NCI-H446 treated with DMSO at 0.1 percent for 48 hours (cell line): Measurements from ENCODE around the gene NRCAM.

Experiments
- DNase-seq: peaks from one replicate; lab custom pipeline; 2025; lab: John Stamatoyannopoulos, UW

The NRCAM gene

GRCh38 chr7:108246227-108246837 is 209.9 kb downstream of the NRCAM start:
- no peak for DNase-seq

GRCh38 chr7:108245523-108246226 is 210.6 kb downstream of the NRCAM start:
- DNase-seq, result no peak

- DNase-seq, result no peak
Observed at GRCh38 chr7:108244110-108244509, 212.1 kb downstream of the NRCAM start.

GRCh38 chr7:108239501-108240225 is 216.6 kb downstream of the NRCAM start:
- no peak for DNase-seq

GRCh38 chr7:108236681-108237415 is 219.4 kb downstream of the NRCAM start:
- DNase-seq, result no peak

GRCh38 chr7:108235451-108236061 is 220.7 kb downstream of the NRCAM start:
- DNase-seq, result no peak

GRCh38 chr7:108234971-108235450 is 221.2 kb downstream of the NRCAM start:
- no peak for DNase-seq

- no peak for DNase-seq
Observed at GRCh38 chr7:108234281-108234680, 222.0 kb downstream of the NRCAM start.

- DNase-seq, result no peak
Observed at GRCh38 chr7:108232076-108232475, 224.2 kb downstream of the NRCAM start.

GRCh38 chr7:108231221-108231620 is 225.0 kb downstream of the NRCAM start:
- no peak for DNase-seq

GRCh38 chr7:108227366-108227765 is 228.9 kb downstream of the NRCAM start:
- no peak for DNase-seq

- no peak for DNase-seq
Observed at GRCh38 chr7:108226816-108227299, 229.4 kb downstream of the NRCAM start.

- DNase-seq, result no peak
Observed at GRCh38 chr7:108225531-108226181, 230.6 kb downstream of the NRCAM start.

GRCh38 chr7:108224387-108224786 is 231.8 kb downstream of the NRCAM start:
- DNase-seq, result no peak

- no peak for DNase-seq
Observed at GRCh38 chr7:108222236-108222892, 233.9 kb downstream of the NRCAM start.

- DNase-seq, result no peak
Observed at GRCh38 chr7:108211382-108212201, 244.6 kb downstream of the NRCAM start.

GRCh38 chr7:108210796-108211195 is 245.4 kb downstream of the NRCAM start:
- no peak for DNase-seq

- DNase-seq, result no peak
Observed at GRCh38 chr7:108205311-108205710, 250.9 kb downstream of the NRCAM start.

GRCh38 chr7:108204281-108204796 is 251.9 kb downstream of the NRCAM start:
- no peak for DNase-seq
